Heart left ventricle (tissue), 16 donors: ENCODE data around the gene STIM1. TPM values are rescaled to one million over a fixed set of nuclear protein-coding genes. Genes with fewer than 3 reads are reported as not detected.
"Not testable (repeated sequence)": the region's sequence is repeated elsewhere in the genome, so short reads cannot be mapped to it uniquely, and the experiment has no call there.

Experiments used
- ATAC-seq, 4 donors: fragments of 200-7000 bp; cut with Tn5 transposase; one replicate each; pipeline ENCODE4 v1.9.1; 2020 to 2022; ENCODE audit warnings: moderate library complexity in 4 of 4, mild to moderate bottlenecking in 3 of 4, moderate number of reproducible peaks in 1 of 4
- DNase-seq, 5 donors: peaks; one replicate each; pipeline ENCODE4 v3.0.0-alpha.2; 2020
- H3K27ac ChIP-seq, 12 donors: fragments of 200-600 bp; sonication (generic) in 4 of 12; one replicate each; pipeline versions ENCODE4 v1.5.0 to v1.8.0; 2016 to 2022; ENCODE audit warnings: mild to moderate bottlenecking in 2 of 12
- H3K27me3 ChIP-seq, 9 donors: fragments of 200-600 bp; sonication (generic) in 2 of 9; one replicate each; pipeline versions ENCODE4 v1.5.1 to v1.8.0; 2016 to 2022; ENCODE audit warnings: mild to moderate bottlenecking in 3 of 9
- H3K36me3 ChIP-seq, 9 donors: fragments of 200-600 bp; sonication (generic) in 2 of 9; one replicate each; pipeline versions ENCODE4 v1.5.0 to v1.8.0; 2018 to 2022; ENCODE audit warnings: mild to moderate bottlenecking in 2 of 9
- H3K4me1 ChIP-seq, 12 donors: fragments of 200-600 bp; sonication (generic) in 4 of 12; one replicate each; pipeline versions ENCODE4 v1.5.0 to v1.8.0; 2016 to 2022; ENCODE audit warnings: mild to moderate bottlenecking in 3 of 12
- H3K4me3 ChIP-seq, 12 donors: fragments of 200-600 bp; sonication (generic) in 4 of 12; one replicate each; pipeline versions ENCODE4 v1.5.0 to v1.8.0; 2017 to 2022; ENCODE audit warnings: mild to moderate bottlenecking in 9 of 12, moderate library complexity in 4 of 12
- H3K9me3 ChIP-seq, 12 donors: fragments of 200-600 bp; sonication (generic) in 4 of 12; one replicate each; pipeline versions ENCODE4 v1.5.0 to v1.8.0; 2016 to 2022; ENCODE audit warnings: mild to moderate bottlenecking in 1 of 12
- CTCF ChIP-seq, 12 donors: fragments of 200-600 bp; sonication (generic) in 4 of 12; IDR thresholded peaks; one replicate each; pipeline versions ENCODE4 v1.5.0 to v1.8.0; 2018 to 2022; ENCODE audit warnings: antibody characterized with exemption in 12 of 12, mild to moderate bottlenecking in 5 of 12
- POLR2A ChIP-seq, 2 donors: fragments of 450-650 bp; IDR thresholded peaks; one replicate each; pipeline ENCODE4 v1.6.1; 2017; ENCODE audit warnings: antibody characterized with exemption in 2 of 2, mild to moderate bottlenecking in 2 of 2, moderate library complexity in 2 of 2
- WGBS, 4 donors: extraction: QIAGEN DNeasy Blood & Tissue Kit in 2 of 4; methylation state at CpG; one replicate each; pipeline versions ENCODE4 v1.1.5 to v1.1.7; 2013 to 2018; 5-methylcytosine and 5-hydroxymethylcytosine counted together
- intact Hi-C, 10 donors: fragments of 100-400 bp; cut with DNase I; formaldehyde crosslinking; loops; one replicate each; pipeline versions ENCODE4 v1.11.1 to v1.14.2; 2022
- polyA plus RNA-seq, 2 donors: library from polyadenylated mRNA; stranded (reverse); fragments of 200-250 nt; gene quantifications; one replicate each; pipeline ENCODE4 v1.2.3, GENCODE V29; 2013
- total RNA-seq, 9 donors: library from RNA; depleted of rRNA in 2 of 9; stranded (reverse); fragments of >200 nt in 2 of 9; fragmentation: NEBNext Ultra II Directional in 3 of 9; extraction: Animal tissue kit (Norgen Biotek cat#: 25700) in 3 of 9; gene quantifications; one replicate each; pipeline versions ENCODE4 v1.1.0 to v1.2.4, GENCODE V29; 2016 to 2023
- donor health status: ischemic (EF 13 %, LVEDD 7.1; RV severe dilation, severe dysfunction).
- donor health status: healthy with polysubstance abuse.
- donor health status: DM: no; HTN: yes; CAD: no.
- donor health status: DM: no; HTN: no; CAD: no.
- donor health status: ischemic (EF 25% LVEDD 6.9; RV normal size, moderate dysfunction).
- donor health status: ischemic (EF 25% LVEDD 5.7; RV mildly dilated, moderate dysfunction).
- donor health status: healthy.
- donor health status: DM: yes; HTN: yes; CAD: no.
- donor health status: ischemic (EF 35%, LVEDD 5.7; RV mildly dilated, moderate dysfunction).
- donor health status: nonischemic (EF 11% LVEDD 7.7; RV severe dilation, severe dysfunction).
- donor health status: DM: yes; HTN: yes; CAD: no.
- donor health status: PGD.
- donor health status: ischemic (EF 29% LVEDD 5.4; RV normal size, mild dysfunction).
- donor health status: nonischemic (EF 23%, LVEDD 6.1; RV moderate dilation, normal function).

Gene STIM1
- total and polyA plus RNA-seq, 11 donors, result 13.2 to 42.9 (median 28.9) TPM

GRCh38 chr11:3860375-3860774 is 4.9 kb downstream of the STIM1 start:
- H3K27me3 ChIP-seq, result no peaks in the 10 kb centered on the region
- intact Hi-C loops, result no loop called here
- H3K36me3 ChIP-seq, result no peaks in the 10 kb centered on the region
- 89 to 96% (median 95%) methylated on average over 2 of the region's 2 CpGs for WGBS, 4 donors
- DNase-seq, result no peak
- no peak overlapping the region for H3K4me3 ChIP-seq
- no peak for ATAC-seq
- TF ChIP-seq CTCF (IDR thresholded peaks at IDR 0.05), result no peak
- TF ChIP-seq POLR2A (IDR thresholded peaks at IDR 0.05), result no peak
- H3K9me3 ChIP-seq, result no peaks in the 10 kb centered on the region
- H3K4me1 ChIP-seq, result peaks cover 5 to 86% (median 68%) of the 10 kb centered on the region in 12 donors
- no peak overlapping the region for H3K27ac ChIP-seq

- H3K36me3 ChIP-seq, H3K4me3 ChIP-seq, H3K27ac ChIP-seq, H3K9me3 ChIP-seq, intact Hi-C loops, ATAC-seq, DNase-seq, H3K27me3 ChIP-seq: not testable (repeated sequence)
- H3K4me1 ChIP-seq, result peaks cover 11 to 91% (median 74%) of the 10 kb centered on the region in 12 donors
- WGBS, 4 donors, result 82 to 87% (median 86%) methylated on average over 4 of the region's 4 CpGs
Measured at GRCh38 chr11:3860898-3861393, 5.5 kb downstream of the STIM1 start.

DNA sequence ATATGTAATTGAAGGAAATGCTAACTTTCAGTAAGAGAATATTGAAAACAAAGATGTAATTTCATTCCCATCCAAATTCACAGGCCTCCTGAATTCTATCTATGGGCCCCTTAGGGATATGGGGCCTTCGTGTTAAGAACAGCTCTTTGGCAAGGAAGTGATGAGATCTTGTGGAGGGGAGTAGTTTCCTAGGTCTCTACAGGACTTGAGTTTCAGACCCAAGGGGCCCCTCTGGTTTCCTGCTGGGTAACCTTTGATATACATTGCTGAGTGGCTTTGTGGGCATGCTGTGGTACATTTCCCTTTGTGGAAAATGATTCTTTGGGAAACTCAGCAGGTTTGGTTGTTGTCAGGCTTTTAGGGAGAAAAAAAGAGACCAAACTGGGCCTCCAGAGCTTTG is 6.2 kb downstream of the STIM1 start:
- ATAC-seq (no peak), DNase-seq (no peak)
- intact Hi-C loops, result no loop called here
- TF ChIP-seq CTCF (IDR thresholded peaks at IDR 0.05) (no peak), POLR2A (IDR thresholded peaks at IDR 0.05) (no peak)
- H3K4me3 ChIP-seq, result no peak overlapping the region
- H3K27me3 ChIP-seq, result no peaks in the 10 kb centered on the region
- H3K4me1 ChIP-seq, result peaks cover 11 to 91% (median 77%) of the 10 kb centered on the region in 12 donors
- no peaks in the 10 kb centered on the region for H3K36me3 ChIP-seq
- WGBS, 4 donors, result 36 to 50% (median 43%) methylated on average over 1 of the region's 1 CpG
- no peak overlapping the region for H3K27ac ChIP-seq
- H3K9me3 ChIP-seq, result no peaks in the 10 kb centered on the region

DNA sequence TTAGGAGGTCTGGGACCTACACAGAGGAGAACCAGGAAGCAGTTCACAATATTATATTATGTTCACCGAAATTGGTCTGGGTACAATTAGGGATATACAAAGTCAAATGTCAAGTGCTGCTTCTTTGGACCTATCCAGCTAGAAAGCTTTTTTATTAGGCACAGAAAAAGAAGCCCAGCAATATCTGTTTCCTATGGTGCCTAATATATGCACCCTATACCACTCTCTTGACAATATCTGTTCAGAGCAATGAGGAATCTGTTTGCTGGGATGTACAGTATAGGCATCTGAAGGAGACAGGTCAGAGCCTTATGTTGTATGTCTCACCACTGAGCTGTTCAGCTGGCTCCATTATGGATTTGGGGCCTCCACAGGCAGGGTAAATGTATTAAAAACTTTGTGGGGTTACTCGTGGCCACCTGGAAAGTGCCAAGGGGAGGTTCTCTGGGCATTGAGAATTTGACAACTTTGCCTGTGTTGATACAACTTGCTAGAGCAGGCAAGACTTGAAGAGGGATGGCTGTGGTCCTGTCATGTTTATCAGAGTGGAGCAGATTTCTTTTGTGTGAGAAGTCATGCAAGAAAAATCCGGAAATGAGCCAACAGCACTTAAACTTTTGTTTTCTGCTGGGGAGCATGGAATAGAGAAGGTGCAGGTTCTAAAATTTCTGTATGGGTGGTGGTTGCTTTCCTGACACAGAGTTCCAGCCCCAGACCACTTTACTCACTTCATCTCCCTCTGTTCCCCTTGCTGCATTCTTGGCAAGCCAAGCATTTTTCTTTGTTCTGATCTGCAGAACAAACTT is 10.1 kb downstream of the STIM1 start:
- H3K36me3 ChIP-seq, result no peaks in the 10 kb centered on the region
- ATAC-seq (peak in 1 of 4 donors; percentile 5), DNase-seq (no peak)
- intact Hi-C loops, result no loop called here
- H3K4me3 ChIP-seq, result no peak overlapping the region
- 32 to 43% (median 36%) methylated on average over 3 of the region's 3 CpGs for WGBS, 4 donors
- H3K27ac ChIP-seq, result peak overlapping the region in 10 of 12 donors; percentile 18 to 82 (median 54)
- H3K4me1 ChIP-seq, result peaks cover 13 to 72% (median 59%) of the 10 kb centered on the region in 12 donors
- no peak for TF ChIP-seq POLR2A (IDR thresholded peaks at IDR 0.05)
- no peak for TF ChIP-seq CTCF (IDR thresholded peaks at IDR 0.05)
- no peaks in the 10 kb centered on the region for H3K27me3 ChIP-seq
- H3K9me3 ChIP-seq, result no peaks in the 10 kb centered on the region
